HEK293 (cell line): ENCODE results near the gene SERGEF.

Experiments
- CTCF ChIP-seq: fragments of 450-650 bp; formaldehyde crosslinking; IDR thresholded peaks from 2 replicates; pipeline ENCODE4 v1.5.1; 2016; ENCODE audit warnings: missing biosample characterization, missing genetic modification characterization
- ZBTB8A ChIP-seq: fragments of 450-650 bp; formaldehyde crosslinking; IDR thresholded peaks from 2 replicates; pipeline ENCODE4 v1.5.1; 2016; ENCODE audit warnings: missing biosample characterization, missing genetic modification characterization
- ZFP37 ChIP-seq: fragments of 450-650 bp; formaldehyde crosslinking; IDR thresholded peaks from 2 replicates; pipeline ENCODE4 v1.5.1; 2016; ENCODE audit warnings: missing biosample characterization, missing genetic modification characterization

DNA sequence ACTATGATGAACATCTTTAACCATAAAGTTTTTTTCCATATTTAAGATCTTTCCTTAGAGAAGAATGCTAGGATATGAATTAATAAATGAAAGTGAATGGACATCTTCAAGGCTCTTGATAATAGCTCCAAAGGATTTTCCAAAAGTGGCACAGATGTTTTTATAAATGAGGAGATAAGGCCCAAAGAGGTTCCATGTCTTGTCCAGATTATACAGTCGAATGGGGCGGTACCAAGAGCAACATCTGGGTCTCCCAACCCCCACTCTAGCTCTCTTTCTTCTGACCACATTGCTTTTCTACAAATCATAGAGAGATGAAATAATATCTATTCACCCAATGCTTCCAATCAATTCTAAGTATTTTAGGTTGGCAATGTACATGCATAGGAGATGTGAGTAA, 164.1 kb downstream of the SERGEF start:
- no peak for TF ChIP-seq ZBTB8A (tag by site-specific recombination)
- no peak for TF ChIP-seq CTCF (tag by site-specific recombination)
- TF ChIP-seq ZFP37 (tag by site-specific recombination), result no peak
